ENCODE data around the gene KDM4C.

DNA sequence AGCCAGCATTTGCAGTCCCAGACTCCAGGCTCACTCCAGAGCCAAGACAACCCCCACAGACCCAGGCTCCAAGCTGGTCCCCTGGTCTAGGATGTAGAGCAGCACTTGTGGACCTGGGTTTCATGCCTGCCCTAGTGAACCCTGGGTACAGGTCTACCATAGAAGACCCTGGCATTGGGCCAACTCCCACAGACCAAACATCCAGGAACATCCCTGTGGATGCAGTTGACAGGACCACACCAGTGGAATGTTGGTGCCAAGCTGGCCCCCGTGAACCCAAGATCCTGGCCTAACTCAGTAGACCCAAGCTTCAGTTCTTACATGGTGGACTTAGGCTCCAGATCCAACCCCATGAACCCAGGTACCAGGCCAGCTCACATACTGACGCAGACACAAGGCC, 250.6 kb downstream of the KDM4C start:
- TF ChIP-seq, protein P1, sequence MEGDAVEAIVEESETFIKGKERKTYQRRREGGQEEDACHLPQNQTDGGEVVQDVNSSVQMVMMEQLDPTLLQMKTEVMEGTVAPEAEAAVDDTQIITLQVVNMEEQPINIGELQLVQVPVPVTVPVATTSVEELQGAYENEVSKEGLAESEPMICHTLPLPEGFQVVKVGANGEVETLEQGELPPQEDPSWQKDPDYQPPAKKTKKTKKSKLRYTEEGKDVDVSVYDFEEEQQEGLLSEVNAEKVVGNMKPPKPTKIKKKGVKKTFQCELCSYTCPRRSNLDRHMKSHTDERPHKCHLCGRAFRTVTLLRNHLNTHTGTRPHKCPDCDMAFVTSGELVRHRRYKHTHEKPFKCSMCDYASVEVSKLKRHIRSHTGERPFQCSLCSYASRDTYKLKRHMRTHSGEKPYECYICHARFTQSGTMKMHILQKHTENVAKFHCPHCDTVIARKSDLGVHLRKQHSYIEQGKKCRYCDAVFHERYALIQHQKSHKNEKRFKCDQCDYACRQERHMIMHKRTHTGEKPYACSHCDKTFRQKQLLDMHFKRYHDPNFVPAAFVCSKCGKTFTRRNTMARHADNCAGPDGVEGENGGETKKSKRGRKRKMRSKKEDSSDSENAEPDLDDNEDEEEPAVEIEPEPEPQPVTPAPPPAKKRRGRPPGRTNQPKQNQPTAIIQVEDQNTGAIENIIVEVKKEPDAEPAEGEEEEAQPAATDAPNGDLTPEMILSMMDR (IDR thresholded peaks at IDR 0.05; ENCODE audit: low read length), result no peak
- no peak for TF ChIP-seq EZH2 (IDR thresholded peaks at IDR 0.05; ENCODE audit: borderline replicate concordance, low read length)
